Measurements from ENCODE around the gene DEPDC4.
"Not testable (repeated sequence)": the region's sequence is repeated elsewhere in the genome, so short reads cannot be mapped to it uniquely, and the experiment has no call there.

The DEPDC4 gene

GRCh38 chr12:100266835-100267602, at the start of gene DEPDC4, which contains the start of gene SCYL2:
Gene DEPDC4 (minus strand): TSS chr12:100267079. CDS start chr12:100267076, 3 bp downstream.
Gene SCYL2 (plus strand): TSS chr12:100267177. CDS start chr12:100282971, 15,794 bp downstream.
- peak; percentile 91 for DNase-seq

- DNase-seq, result no peak
Measured at GRCh38 chr12:100311317-100311716, 44.4 kb upstream of the DEPDC4 start.

- DNase-seq, result not testable (repeated sequence)
Measured at GRCh38 chr12:100308138-100308537, 41.3 kb upstream of the DEPDC4 start.

GRCh38 chr12:100304334-100304733, 37.5 kb upstream of the DEPDC4 start:
- not testable (repeated sequence) for DNase-seq

- no peak for DNase-seq
Measured at GRCh38 chr12:100303831-100304230, 37.0 kb upstream of the DEPDC4 start.

- DNase-seq, result no peak
Measured at GRCh38 chr12:100302081-100302480, 35.2 kb upstream of the DEPDC4 start.

- DNase-seq, result no peak
Measured at GRCh38 chr12:100295764-100296555, 29.1 kb upstream of the DEPDC4 start.

- not testable (repeated sequence) for DNase-seq
Measured at GRCh38 chr12:100294366-100294765, 27.5 kb upstream of the DEPDC4 start.

- DNase-seq, result no peak
Measured at GRCh38 chr12:100293017-100293416, 26.1 kb upstream of the DEPDC4 start.

GRCh38 chr12:100290016-100290415, 23.1 kb upstream of the DEPDC4 start:
- no peak for DNase-seq

- no peak for DNase-seq
Measured at GRCh38 chr12:100289038-100289437, 22.2 kb upstream of the DEPDC4 start.

GRCh38 chr12:100284556-100284955, 17.7 kb upstream of the DEPDC4 start:
- DNase-seq, result not testable (repeated sequence)

GRCh38 chr12:100279607-100280244, 12.8 kb upstream of the DEPDC4 start:
- DNase-seq, result no peak

GRCh38 chr12:100279159-100279558, 12.3 kb upstream of the DEPDC4 start:
- DNase-seq, result no peak

GRCh38 chr12:100274291-100274690, 7.4 kb upstream of the DEPDC4 start:
- DNase-seq, result no peak

GRCh38 chr12:100273782-100274181, 6.9 kb upstream of the DEPDC4 start:
- no peak for DNase-seq

GRCh38 chr12:100268835-100269564, 2.1 kb upstream of the DEPDC4 start:
- DNase-seq, result no peak

- DNase-seq, result no peak
Measured at GRCh38 chr12:100267603-100268281, 863 bp upstream of the DEPDC4 start.

- DNase-seq, result peak; percentile 92
Measured at GRCh38 chr12:100266585-100266834, 369 bp downstream of the DEPDC4 start.

GRCh38 chr12:100265732-100266584, 921 bp downstream of the DEPDC4 start:
- DNase-seq, result no peak

- DNase-seq, result not testable (repeated sequence)
Measured at GRCh38 chr12:100265107-100265506, 1.8 kb downstream of the DEPDC4 start.
